ENCODE measurements around the gene ODF4.
A peak's percentile ranks its signal among the peaks of the same experiment; 100 is the strongest.

Gene ODF4, protein sequence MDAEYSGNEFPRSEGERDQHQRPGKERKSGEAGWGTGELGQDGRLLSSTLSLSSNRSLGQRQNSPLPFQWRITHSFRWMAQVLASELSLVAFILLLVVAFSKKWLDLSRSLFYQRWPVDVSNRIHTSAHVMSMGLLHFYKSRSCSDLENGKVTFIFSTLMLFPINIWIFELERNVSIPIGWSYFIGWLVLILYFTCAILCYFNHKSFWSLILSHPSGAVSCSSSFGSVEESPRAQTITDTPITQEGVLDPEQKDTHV

DNA sequence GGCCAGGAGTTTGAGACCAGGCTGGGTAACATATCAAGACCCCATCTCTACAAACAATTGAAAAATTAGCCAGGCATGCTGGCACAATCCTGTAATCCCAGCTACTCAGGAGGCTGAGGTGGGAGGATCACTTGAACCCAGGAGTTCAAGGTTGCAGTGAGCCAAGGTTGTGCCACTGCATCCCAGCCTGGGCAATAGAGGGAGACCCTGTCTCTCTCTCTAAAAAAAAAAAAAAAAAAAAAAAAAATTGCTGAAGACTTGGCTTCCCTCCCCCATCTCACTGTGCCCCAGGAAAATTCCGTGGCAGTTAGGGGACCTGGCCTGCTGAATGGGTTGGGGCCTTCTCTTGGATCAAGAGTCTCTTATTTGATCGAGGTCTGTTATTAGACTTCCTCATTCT is at the start of gene ODF4:
Gene ODF4 (plus strand): TSS at position 301 of the 400 bp plus-strand sequence. CDS start 212 bp downstream, outside the sequence.
- DNase-seq, result no peak

DNA sequence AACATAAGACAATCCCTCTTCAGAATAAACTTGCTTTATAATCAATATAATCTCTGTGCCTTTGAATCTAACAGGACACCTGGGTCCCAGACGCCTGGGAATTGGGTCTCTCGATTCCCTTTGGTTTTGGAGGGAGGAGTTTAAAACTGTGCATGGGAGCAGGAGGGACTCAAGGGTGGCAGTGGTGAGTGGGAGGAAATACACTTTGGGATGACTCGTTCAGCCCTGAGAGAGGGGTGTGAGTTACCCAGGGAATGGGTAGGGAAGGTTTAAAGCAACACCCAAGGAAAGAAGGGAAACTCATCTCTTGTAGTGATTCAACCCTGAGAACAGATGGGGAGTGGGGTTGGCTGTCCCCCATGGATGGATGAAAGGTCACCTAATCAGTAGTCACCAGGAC is 49.6 kb upstream of the ODF4 start:
- DNase-seq, result no peak

DNA sequence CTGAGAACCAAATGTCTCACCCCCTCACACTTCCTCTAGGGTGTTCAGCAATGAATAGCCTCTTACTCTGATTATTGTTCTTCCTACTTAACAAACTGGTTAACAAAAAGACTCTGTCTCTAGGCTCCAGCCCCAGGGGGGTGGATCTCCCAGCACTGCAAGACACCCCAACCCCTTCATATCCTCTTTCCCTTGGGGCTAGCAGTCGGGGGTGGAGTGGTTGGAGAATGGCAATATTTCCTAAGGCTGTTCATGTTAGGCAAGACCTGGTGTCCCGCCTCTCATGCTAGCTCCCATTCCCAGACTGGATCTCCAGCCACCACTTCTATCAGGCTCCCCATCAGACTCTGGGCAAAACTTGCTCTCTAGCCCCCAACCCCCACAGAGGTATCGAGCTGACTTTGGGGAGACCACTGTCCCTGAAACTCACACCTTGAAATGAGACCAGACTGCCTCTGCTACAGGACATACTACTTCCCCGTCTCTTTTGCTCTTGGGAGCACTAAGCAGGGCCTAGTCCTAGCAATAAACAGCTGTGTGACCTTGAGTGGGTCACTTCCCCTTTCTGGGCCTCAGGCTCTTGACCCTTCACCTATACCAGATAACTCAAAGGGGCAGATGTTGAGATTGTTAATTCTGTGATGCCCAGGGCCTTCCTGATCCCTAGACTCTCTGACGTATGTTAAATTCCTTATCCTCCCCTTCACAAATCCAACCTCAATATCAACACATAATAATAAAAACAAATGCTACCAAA is 46.8 kb upstream of the ODF4 start:
- no peak for DNase-seq

DNA sequence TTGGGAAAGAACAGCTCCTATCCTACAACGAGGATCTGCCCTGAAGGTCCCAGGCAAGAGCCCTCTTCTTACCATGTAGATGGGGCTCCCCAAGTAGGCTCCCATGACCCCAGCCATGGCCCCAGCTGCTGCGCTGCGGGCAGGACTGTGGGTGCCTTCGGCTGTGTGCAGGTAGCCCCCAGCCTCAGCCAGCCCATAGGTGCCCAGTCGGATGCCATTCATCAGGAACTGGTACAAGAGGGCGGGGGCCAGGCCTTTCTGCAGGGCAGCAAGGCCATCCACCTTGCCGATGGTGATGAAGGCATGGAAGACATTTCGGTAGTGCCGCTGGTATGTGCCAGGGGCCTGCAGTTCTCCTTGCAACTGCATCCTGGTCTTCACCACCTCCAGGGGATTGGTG is 45.3 kb upstream of the ODF4 start:
- no peak for DNase-seq

DNA sequence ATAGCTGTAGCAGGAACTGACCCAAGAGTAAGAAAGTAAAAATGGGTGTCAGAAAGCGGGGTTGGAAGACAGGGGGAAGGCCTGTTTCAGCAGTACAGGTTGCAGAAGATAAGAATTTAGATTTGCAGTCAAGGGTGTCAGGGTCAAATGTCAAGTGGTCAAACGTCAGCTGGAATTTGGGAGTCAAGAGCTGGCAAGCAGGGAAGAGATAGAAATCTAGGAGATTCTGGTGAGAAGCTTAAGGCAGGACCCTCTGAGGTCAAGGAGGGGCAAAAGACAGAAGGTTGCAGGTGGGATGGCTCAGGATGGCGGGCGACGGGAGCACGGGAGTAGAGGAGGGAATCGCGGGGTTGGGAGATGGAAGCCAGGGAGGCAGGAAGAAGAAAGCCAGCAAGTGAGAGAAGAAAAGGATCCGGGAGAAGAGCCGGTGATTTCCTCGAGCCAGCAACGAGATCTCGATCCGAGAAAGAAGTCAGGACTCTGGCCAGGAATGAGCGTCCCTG is 44.8 kb upstream of the ODF4 start:
- no peak for DNase-seq

DNA sequence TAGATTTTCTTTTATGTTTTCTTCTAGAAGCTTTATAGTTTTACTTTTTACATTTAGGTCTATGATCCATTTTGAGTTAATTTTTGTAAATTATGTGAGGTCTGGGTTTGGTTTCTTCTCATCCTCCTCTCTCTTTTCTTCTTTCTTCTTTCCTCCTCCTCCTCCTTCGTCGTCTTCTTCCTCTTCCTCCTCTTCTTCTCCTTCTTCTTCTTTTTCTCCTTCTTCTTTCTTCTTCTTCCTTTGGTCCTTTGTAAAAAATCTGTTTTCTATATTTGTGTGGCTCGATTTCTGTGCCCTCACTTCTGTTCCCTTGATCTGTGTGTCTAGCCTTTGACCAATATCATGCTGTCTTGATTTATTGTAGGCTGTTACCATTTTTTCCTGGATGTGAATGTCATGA is 39.4 kb upstream of the ODF4 start:
- DNase-seq, result no peak

DNA sequence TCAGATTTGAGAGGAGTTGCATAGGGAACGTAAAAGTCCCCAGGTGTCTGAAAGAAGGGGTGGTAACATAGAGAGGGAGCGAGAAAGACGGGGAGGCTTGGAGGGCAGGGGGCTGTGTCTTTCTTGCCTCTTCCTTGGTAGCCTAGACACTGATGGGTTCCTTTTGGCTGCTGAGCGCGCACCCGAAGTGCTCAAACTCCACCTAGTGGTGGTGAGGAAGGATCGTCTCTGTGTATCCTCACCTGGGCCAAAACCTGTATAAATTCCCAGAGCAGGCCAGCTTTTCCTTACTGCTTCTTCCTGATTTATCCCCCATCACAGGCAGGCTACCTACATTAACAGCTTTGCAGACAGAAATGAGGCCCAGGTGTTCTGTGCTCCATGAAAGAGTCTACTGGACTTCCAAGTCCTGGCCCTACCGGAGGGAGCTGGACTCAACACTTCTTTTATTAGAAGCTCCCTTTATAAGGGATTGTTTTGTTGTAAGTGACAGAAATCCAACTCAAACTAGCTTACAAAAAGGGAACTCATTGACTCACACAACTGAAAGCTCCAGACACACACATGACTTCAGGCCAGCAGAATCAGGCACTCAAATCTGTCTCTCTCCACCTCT is 38.9 kb upstream of the ODF4 start:
- DNase-seq, result peak; percentile 62

DNA sequence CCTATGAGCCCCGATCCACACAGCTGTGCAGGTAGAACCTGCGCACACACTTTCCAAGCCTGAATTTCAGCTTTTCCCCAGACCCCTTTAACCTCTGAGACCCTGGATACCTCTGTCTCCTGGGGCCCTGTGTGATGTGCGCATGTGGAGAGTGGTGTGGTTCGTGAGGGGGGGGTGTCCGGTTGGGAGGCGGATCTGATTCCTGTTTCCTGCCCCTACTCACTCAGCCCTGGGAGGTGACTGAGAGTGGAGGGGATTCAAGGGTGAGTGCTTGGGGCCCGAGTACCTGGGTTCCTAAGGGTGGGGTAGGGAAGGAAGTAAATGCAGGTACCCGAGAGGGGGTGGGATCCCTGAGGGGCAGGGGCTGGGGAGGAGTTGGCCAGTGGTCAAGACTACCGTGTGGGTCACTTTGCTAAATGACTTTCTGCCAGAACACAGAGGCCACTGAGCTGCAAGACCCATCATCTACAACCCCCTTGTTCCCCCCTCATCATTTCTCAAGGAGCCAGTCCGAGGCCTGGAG is 29.0 kb upstream of the ODF4 start:
- DNase-seq, result no peak

DNA sequence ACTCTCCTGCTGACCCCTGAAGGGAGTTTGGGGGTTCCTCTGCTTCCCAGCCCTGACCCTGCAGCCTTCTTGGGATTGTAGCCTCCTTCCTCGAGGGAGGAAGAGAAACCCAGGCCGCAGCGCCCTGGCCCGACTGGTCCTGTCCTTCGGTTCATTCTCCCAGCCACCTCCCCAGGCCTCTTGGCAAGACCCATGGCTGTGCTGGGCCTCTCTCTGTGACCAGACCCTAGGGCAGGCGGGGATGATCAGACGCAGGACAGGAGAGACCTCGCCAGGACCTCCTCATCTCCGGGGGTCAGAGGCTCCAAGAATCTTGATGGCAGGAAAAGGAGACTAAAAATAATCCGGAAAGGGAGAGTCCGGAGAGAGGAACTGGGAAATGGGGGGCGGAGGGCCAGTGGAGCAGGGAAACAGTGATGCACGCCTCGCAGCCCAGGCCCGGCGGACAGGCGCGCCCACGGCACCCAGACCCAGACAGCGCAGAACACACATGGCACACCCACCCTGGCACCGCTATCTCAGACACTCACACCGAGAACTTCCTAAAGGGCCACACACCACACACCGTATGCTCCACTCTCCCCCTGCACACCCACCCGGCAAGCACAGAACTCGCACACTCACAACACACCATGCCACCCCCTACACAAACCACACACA is 28.4 kb upstream of the ODF4 start:
- no peak for DNase-seq

DNA sequence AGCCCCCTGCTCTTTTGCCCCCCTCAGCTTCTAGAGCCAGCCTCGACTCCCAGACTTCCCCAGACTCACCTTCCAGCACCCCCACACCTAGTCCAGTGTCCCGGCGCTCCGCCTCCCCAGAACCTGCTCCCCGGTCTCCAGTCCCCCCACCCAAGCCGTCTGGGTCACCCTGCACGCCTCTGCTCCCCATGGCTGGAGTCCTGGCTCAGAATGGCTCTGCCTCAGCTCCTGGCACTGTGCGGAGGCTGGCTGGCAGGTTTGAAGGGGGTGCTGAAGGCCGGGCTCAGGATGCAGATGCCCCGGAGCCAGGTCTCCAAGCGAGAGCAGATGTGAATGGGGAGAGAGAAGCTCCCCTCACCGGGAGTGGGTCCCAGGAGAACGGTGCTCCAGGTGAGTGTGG is 27.4 kb upstream of the ODF4 start:
- DNase-seq, result no peak

DNA sequence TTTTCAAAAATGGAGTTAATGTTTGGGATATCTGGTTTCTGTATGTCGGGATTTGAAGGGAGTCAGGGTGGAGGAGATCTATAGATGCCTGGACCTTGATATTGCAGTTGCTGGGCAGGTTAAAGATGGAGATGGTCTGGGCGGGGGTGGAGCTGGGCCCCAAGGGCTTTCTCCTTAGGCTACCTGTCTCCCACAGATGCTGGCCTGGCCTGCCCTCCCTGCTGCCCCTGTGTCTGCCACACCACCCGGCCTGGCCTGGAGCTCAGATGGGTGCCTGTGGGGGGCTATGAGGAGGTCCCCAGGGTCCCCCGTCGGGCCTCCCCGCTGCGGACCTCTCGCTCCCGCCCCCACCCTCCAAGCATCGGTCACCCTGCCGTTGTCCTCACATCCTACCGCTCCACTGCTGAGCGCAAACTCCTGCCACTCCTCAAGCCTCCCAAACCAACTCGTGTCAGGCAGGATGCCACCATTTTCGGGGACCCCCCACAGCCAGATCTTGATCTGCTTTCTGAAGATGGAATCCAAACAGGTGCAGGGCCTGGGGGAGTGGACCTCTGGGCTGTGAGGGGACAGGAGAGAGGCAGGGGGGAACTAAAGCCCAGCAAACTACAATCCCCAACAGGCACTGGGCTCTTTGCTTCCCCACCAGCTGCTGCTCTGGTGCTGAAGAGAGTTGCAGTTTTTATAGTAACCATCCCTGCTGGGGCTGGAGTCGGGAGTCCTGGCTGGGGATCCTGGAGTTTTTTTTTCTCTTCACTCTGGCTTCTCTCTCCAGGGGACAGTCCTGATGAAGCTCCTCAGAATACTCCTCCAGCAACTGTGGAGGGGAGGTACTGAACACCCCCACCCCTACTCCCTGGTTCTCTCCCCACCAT is 26.7 kb upstream of the ODF4 start:
- no peak for DNase-seq

DNA sequence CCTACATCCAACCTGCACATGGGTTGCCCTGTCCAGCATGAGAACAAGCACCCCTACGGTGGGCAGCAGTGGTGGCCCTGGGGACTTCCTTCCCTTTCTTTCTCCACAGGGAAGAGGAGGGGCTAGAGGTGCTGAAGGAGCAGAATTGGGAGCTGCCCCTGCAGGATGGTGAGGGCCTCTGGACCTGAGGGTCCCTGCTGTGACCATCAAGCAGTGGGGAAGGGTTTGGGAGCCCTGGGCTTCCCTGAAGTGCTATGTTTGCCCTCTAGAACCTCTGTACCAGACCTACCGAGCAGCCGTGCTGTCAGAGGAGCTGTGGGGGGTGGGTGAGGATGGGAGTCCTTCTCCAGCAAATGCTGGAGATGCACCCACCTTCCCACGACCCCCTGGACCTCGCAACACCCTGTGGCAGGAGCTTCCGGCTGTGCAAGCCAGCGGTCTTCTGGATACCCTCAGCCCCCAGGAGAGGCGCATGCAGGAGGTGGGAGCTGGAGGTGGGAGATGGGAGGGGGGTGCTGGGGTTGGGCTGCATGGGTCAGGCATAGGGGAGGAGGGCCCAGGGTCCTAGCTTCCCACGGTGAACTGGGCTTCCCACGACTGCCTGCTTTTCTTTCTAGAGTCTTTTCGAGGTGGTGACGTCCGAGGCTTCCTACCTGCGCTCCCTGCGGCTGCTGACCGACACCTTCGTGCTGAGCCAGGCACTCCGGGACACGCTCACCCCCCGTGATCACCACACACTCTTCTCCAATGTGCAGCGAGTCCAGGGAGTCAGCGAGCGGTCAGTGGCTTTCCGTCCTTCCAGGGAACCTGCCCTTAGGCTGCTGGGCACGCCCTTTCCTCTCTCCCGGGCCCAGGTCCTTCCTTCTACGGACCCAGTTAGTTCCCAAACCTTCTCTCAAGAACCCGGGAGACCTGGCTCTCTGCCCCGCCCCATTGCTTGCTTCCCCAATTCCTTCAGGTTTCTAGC is 24.6 kb upstream of the ODF4 start:
- DNase-seq, result no peak

DNA sequence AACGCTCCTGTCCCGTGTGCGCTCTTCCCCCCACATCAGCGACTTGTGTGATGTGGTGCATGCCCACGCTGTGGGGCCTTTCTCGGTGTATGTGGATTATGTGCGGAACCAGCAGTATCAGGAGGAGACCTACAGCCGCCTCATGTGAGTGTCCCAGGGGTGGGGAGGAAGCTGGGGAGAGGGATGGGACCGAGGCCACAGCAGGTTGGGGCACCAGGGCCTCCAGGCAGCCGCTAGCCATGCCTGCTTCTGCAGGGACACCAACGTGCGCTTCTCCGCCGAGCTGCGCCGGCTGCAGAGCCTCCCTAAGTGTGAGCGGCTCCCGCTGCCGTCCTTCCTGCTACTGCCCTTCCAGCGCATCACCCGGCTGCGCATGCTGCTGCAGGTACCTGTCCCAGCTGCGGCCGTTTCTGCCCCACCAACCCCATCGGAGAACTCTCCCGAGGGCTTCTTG is 23.8 kb upstream of the ODF4 start:
- no peak for DNase-seq

DNA sequence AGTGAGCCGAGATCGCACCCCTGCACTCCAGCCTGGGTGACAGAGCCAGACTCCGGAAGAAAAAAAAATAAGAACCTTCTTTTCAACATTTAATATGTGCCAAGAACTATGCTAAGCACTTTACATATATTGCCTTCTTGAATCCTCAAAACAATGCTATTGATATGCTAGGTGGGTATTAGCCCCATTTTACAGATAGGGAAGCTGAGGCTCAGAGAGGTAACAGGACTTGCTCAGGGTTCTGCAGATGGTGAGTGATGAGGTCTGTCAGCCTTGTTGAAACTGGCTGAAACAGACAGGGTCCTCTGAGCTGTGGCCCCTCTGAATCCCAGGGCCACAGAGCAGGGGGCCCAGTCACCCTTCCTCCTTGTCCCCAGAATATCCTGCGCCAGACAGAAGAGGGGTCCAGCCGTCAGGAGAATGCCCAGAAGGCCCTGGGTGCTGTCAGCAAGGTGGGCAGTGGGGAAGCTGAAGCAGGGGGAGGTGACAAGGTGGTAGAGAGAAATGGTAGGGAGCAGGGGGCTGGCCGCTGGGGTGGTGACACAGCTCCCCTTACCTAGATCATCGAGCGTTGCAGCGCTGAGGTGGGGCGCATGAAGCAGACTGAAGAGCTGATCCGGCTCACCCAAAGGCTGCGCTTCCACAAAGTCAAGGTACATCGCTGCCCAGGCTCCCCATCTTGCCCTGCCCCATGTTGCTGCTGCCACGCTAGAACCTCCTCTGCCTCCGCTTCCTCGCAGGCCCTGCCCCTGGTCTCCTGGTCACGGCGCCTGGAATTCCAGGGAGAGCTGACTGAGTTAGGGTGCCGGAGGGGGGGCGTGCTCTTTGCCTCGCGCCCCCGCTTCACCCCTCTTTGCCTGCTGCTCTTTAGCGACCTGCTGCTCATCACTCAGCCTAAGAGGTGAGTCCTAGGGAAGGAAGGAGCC is 21.4 kb upstream of the ODF4 start:
- no peak for DNase-seq

DNA sequence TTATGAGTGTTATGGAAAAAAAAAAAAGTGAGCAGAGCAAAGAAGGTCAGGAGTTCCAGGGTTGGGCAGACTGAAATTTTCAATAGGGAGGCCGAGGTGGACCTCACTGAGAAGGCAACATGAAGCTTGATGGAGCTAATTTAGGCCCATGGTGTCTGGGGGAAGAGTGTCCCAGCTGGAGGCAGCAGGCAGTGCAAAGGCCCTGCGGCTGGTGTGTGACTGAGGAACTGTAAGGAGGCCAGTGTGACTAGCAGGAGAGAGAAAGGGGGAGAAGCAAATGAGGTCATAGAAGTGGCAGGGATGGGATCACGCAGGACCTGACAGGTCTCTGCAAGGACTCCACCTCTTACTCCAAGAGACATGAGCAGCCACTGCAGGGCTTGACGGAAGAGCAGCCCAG is 19.4 kb upstream of the ODF4 start:
- no peak for DNase-seq

DNA sequence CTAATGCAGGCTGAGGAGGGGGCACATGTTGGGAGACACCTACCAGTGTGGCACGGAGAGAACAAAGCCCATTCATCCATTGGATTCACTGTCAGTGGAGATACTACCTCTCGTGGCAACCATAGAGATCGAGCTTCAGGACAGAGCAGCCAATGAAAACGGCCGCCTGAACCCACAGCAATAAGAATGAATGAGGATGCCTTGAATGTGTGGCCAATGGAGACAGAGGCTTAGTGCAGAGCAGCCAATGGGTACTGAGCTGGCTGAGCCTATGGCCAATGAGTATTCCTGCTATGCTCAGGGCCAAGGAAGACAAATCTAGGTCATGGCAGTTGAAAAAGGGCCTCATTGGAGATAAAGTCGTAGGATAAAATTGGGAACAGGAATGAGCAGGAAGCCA is 18.6 kb upstream of the ODF4 start:
- no peak for DNase-seq

DNA sequence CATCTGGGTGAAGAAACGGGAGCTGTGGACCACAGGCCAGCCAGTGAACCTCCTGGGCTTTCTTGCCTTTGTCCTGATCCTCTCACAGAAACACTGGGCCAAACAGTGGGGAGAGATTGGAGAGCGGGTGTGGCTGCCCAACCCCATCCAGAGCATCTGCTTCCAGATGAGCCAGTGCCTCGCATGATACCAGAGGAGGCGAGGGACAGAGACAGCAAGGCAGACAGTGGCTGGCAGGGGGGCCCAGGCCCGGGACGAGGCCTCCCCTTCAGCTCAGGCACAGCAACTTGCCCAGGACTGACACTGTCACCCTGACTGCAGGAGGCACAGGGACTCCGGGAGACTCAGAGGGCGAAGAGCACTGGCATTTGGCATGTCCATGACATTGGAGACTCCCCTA is 17.6 kb upstream of the ODF4 start:
- DNase-seq, result no peak

DNA sequence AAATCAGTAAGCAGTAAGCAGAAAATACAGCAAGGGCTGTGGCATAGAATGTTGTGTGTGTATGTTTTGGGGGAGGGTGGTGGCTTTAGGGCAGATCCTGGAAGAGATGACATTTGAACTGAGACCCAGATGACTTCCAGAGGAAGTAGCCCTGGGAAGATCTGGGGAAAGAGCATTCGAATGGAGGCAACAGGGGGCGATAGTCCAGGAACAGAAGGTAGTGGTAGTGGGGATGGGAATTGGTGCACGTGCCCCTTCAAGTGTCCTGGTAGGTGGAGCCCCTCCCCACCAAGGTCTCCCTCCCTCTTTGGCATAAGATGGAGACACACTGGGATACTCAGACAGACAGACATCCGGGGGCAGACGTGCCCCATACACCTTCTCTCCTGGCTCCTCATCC is 15.5 kb upstream of the ODF4 start:
- DNase-seq, result no peak

DNA sequence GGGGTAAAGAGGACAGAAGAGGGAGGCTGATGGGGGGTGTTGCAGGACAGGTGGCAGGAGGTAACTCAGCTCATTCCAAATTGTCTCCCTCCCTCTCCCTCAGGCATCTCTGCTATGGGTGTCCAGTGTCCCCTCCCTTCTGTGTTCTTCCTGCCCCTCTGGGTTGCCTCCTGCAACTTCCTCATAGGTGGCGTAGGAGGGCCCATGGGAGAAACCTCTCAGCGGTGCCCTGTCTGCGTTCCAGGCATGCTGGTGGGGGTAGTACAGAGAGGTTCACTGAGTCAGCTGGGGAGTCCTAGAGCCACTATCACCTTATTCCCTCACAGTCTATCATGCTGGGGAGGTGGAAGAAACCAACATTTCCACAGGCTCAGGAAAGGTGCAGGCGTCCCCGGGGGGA is 14.7 kb upstream of the ODF4 start:
- no peak for DNase-seq

Measured in stimulated activated CD4-positive, alpha-beta T cell treated with anti-CD3 and anti-CD28 coated beads, Interleukin-4, amount 100 ng/mL, for 24 hours (primary cell).